ENCODE measurements around the gene ZSWIM5.
"Not testable (repeated sequence)": the region's sequence is repeated elsewhere in the genome, so short reads cannot be mapped to it uniquely, and the experiment has no call there.

Gene ZSWIM5

GRCh38 chr1:45238846-45239245 is 32.4 kb upstream of the ZSWIM5 start:
- no peak for TF ChIP-seq CTCF (IDR thresholded peaks at IDR 0.05; ENCODE audit: borderline replicate concordance, insufficient read depth, low read depth, low read length)
- no peak overlapping the region for H3K4me3 ChIP-seq (ENCODE audit: low read depth, low read length)

GRCh38 chr1:45236136-45236535 is 29.7 kb upstream of the ZSWIM5 start:
- H3K4me3 ChIP-seq (ENCODE audit: low read depth, low read length), result no peak overlapping the region
- no peak for TF ChIP-seq CTCF (IDR thresholded peaks at IDR 0.05; ENCODE audit: borderline replicate concordance, insufficient read depth, low read depth, low read length)

- no peak overlapping the region for H3K4me3 ChIP-seq (ENCODE audit: low read depth, low read length)
- no peak for TF ChIP-seq CTCF (IDR thresholded peaks at IDR 0.05; ENCODE audit: borderline replicate concordance, insufficient read depth, low read depth, low read length)
Observed at GRCh38 chr1:45230537-45230936, 24.1 kb upstream of the ZSWIM5 start.

GRCh38 chr1:45225598-45225997 is 19.2 kb upstream of the ZSWIM5 start:
- no peak overlapping the region for H3K4me3 ChIP-seq (ENCODE audit: low read depth, low read length)
- no peak for TF ChIP-seq CTCF (IDR thresholded peaks at IDR 0.05; ENCODE audit: borderline replicate concordance, insufficient read depth, low read depth, low read length)

- not testable (repeated sequence) for H3K4me3 ChIP-seq (ENCODE audit: low read depth, low read length)
Observed at GRCh38 chr1:45223710-45224109, 17.3 kb upstream of the ZSWIM5 start.

GRCh38 chr1:45221716-45222115 is 15.3 kb upstream of the ZSWIM5 start:
- no peak overlapping the region for H3K4me3 ChIP-seq (ENCODE audit: low read depth, low read length)
- no peak for TF ChIP-seq CTCF (IDR thresholded peaks at IDR 0.05; ENCODE audit: borderline replicate concordance, insufficient read depth, low read depth, low read length)

GRCh38 chr1:45216861-45217260 is 10.5 kb upstream of the ZSWIM5 start:
- TF ChIP-seq CTCF (IDR thresholded peaks at IDR 0.05; ENCODE audit: borderline replicate concordance, insufficient read depth, low read depth, low read length), result no peak
- H3K4me3 ChIP-seq (ENCODE audit: low read depth, low read length), result no peak overlapping the region

- no peak overlapping the region for H3K4me3 ChIP-seq (ENCODE audit: low read depth, low read length)
- TF ChIP-seq CTCF (IDR thresholded peaks at IDR 0.05; ENCODE audit: borderline replicate concordance, insufficient read depth, low read depth, low read length), result no peak
Observed at GRCh38 chr1:45216200-45216541, 9.8 kb upstream of the ZSWIM5 start.

Measured in GM12875 (cell line).